Naive thymus-derived CD4-positive, alpha-beta T cell (primary cell): ENCODE results near the gene UMODL1. TPM values are rescaled to one million over a fixed set of nuclear protein-coding genes. Genes with fewer than 3 reads are reported as not detected.
A peak's percentile ranks its signal among the peaks of the same experiment; 100 is the strongest.

Experiments
- ATAC-seq: fragments of 150-1000 bp; cut with Tn5 transposase; 2 replicates; pipeline ENCODE4 v1.10.0; 2021; ENCODE audit warnings: mild to moderate bottlenecking, moderate library complexity
- CTCF ChIA-PET: fragments of 350-600 bp; sonication (Branson Sonifier 250); formaldehyde crosslinking; loops from one replicate; lab custom pipeline; 2021; ENCODE audit warnings: antibody characterized with exemption; lab: Charles Lee
- POLR2A ChIA-PET: fragments of 350-600 bp; sonication (Branson Sonifier 250); formaldehyde crosslinking; loops from one replicate; lab custom pipeline; 2021; ENCODE audit warnings: antibody characterized with exemption, inconsistent platforms; lab: Charles Lee
- DNase-seq, 9 donors: peaks; one replicate each; pipeline versions ENCODE4 v3.0.0 to v3.0.0-alpha.2; 2020 to 2022; ENCODE audit warnings: mixed read lengths in 1 of 9
- H3K27ac ChIP-seq: one replicate; pipeline ENCODE4 v1.7.0; 2013; ENCODE audit warnings: mild to moderate bottlenecking, low read depth, low read length, moderate library complexity
- H3K27me3 ChIP-seq, 2 donors: one replicate each; pipeline ENCODE4 v1.7.0; 2013; ENCODE audit warnings: low read length in 2 of 2, mild to moderate bottlenecking in 2 of 2, moderate library complexity in 2 of 2; ENCODE audit not compliant: control insufficient read depth in 2 of 2, insufficient read depth in 2 of 2
- H3K36me3 ChIP-seq, 3 experiments: 1 replicate in 2 of 3; 2 replicates in 1 of 3; pipeline ENCODE4 v1.7.0; 2013; ENCODE audit warnings: low read length in 3 of 3, mild to moderate bottlenecking in 3 of 3, moderate library complexity in 1 of 3; ENCODE audit not compliant: insufficient read depth in 3 of 3, control insufficient read depth in 2 of 3
- H3K4me1 ChIP-seq, 2 donors: one replicate each; pipeline ENCODE4 v1.7.0; 2013; ENCODE audit warnings: low read length in 2 of 2, mild to moderate bottlenecking in 2 of 2, moderate library complexity in 1 of 2; ENCODE audit not compliant: control insufficient read depth in 2 of 2, insufficient read depth in 2 of 2
- H3K4me3 ChIP-seq: 2 replicates; pipeline ENCODE4 v1.7.0; 2013; ENCODE audit warnings: mild to moderate bottlenecking, low read length
- H3K9me3 ChIP-seq, 3 experiments: 1 replicate in 2 of 3; 2 replicates in 1 of 3; pipeline ENCODE4 v1.7.0; 2013; ENCODE audit warnings: low read length in 3 of 3; ENCODE audit not compliant: control insufficient read depth in 2 of 3
- H3K27ac Mint-ChIP-seq, 9 donors: one replicate each; pipeline ENCODE4 v1.8.0; 2020 to 2022; ENCODE audit warnings: mixed read lengths in 9 of 9, mild to moderate bottlenecking in 8 of 9, moderate library complexity in 5 of 9, inconsistent platforms in 2 of 9
- H3K27me3 Mint-ChIP-seq, 5 donors: one replicate each; pipeline ENCODE4 v1.8.0; 2021 to 2022; ENCODE audit warnings: mixed read lengths in 5 of 5, mild to moderate bottlenecking in 1 of 5
- H3K36me3 Mint-ChIP-seq, 5 donors: one replicate each; pipeline ENCODE4 v1.8.0; 2020 to 2022; ENCODE audit warnings: mixed read lengths in 5 of 5, mild to moderate bottlenecking in 3 of 5, inconsistent platforms in 1 of 5
- H3K4me1 Mint-ChIP-seq, 7 donors: one replicate each; pipeline ENCODE4 v1.8.0; 2020 to 2022; ENCODE audit warnings: mixed read lengths in 7 of 7, mild to moderate bottlenecking in 3 of 7, inconsistent platforms in 1 of 7
- H3K4me3 Mint-ChIP-seq, 10 donors: one replicate each; pipeline ENCODE4 v1.8.0; 2020 to 2022; ENCODE audit warnings: mild to moderate bottlenecking in 10 of 10, mixed read lengths in 10 of 10, moderate library complexity in 6 of 10, inconsistent platforms in 2 of 10
- H3K9me3 Mint-ChIP-seq, 11 donors: one replicate each; pipeline ENCODE4 v1.8.0; 2020 to 2022; ENCODE audit warnings: mixed read lengths in 11 of 11, mild to moderate bottlenecking in 4 of 11, inconsistent platforms in 1 of 11, moderate library complexity in 1 of 11
- intact Hi-C, 2 donors: fragments of 100-400 bp; cut with micrococcal nuclease; formaldehyde crosslinking; loops; one replicate each; pipeline ENCODE4 v1.15.1; 2023
- polyA plus RNA-seq, 2 donors: library from polyadenylated mRNA; unstranded; fragments of 300-500 nt; fragmentation: Illumina TruSeq; gene quantifications; one replicate each; pipeline ENCODE4 v1.2.3, GENCODE V29; 2021
- total RNA-seq, 6 experiments: library from RNA in 5 of 6; stranded (reverse) in 5 of 6; gene quantifications; 1 replicate in 5 of 6; 2 replicates in 1 of 6; pipeline ENCODE4 v1.2.3 and lab custom pipeline; 2021 to 2026

The UMODL1 gene
- total and polyA plus RNA-seq, 7 experiments from 2014 or later, result 0.11 to 1.7 (median 0.66) TPM; not detected in 1

DNA sequence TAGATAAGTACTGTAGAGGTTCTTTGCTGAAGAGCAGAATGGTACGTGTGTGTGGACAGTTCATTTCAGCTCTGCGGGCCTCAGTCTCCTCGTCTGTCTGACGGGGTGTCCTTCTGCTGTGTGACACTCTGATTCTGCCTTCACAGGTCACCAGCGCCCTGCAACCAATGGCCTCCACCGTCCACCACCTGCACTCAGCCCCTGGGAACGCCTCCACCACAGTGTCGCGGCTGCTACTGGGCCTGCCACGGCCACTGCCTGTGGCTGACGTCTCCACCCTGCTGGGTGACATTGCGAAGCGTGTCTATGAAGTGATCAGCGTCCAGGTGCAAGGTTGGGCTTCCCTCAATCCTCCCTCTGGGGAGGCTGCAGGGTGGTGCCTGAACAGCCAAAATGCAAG lies 17.0 kb downstream of the UMODL1 start:
- H3K4me1 Mint-ChIP-seq, result peaks cover 9 to 50% (median 29%) of the 10 kb centered on the region in 7 donors
- Histone ChIP-seq H3K36me3 (no peaks in the 10 kb centered on the region), H3K27me3 (no peaks in the 10 kb centered on the region), H3K4me3 (no peak overlapping the region), H3K4me1 (peaks cover 9 to 11% of the 10 kb centered on the region in 2 donors), H3K9me3 (no peaks in the 10 kb centered on the region), H3K27ac (no peak overlapping the region)
- ChIA-PET POLR2A (no interaction called here), CTCF (no interaction called here)
- peaks cover 0 to 12% (median 0%) of the 10 kb centered on the region in 5 donors for H3K27me3 Mint-ChIP-seq
- intact Hi-C loops, result no loop called here
- H3K36me3 Mint-ChIP-seq, result no peaks in the 10 kb centered on the region
- DNase-seq (no peak), ATAC-seq (no peak)
- H3K9me3 Mint-ChIP-seq, result peaks cover 0 to 1% (median 0%) of the 10 kb centered on the region in 11 donors
- H3K4me3 Mint-ChIP-seq, result peak overlapping the region in 2 of 10 donors; percentile 23 to 68
- H3K27ac Mint-ChIP-seq, result peak overlapping the region in 3 of 9 donors; percentile 67 to 85 (median 84)

DNA sequence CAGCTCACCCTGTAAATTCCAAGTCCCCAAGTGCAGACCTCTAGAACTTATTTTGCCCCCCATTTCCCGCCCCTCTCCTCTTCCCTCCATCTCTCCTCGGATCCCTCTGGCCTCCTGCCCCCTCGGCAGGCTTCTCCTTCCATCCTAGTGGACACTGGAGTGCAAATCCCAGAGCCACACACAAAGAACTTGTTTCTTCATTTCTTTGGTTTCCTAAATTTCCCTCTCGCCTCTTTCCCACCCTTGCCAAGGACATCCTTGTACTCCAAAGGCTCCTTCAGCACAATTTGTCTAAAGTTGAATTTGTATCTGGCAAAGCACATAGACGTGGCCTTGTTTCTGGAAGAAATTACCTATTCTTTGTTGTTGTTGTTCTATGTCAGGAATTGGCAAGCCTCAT lies 17.5 kb downstream of the UMODL1 start:
- Histone ChIP-seq H3K4me3 (no peak overlapping the region), H3K27ac (peak overlapping the region; percentile 56), H3K27me3 (no peaks in the 10 kb centered on the region), H3K4me1 (peaks cover 9 to 11% of the 10 kb centered on the region in 2 donors), H3K36me3 (no peaks in the 10 kb centered on the region), H3K9me3 (no peaks in the 10 kb centered on the region)
- Mint-ChIP-seq H3K4me1 (peaks cover 9 to 50% (median 29%) of the 10 kb centered on the region in 7 donors), H3K4me3 (peak overlapping the region in 9 of 10 donors; percentile 17 to 82 (median 68)), H3K27ac (peak overlapping the region in 8 of 9 donors; percentile 26 to 95 (median 84)), H3K36me3 (no peaks in the 10 kb centered on the region), H3K9me3 (peaks cover 0 to 1% (median 0%) of the 10 kb centered on the region in 11 donors), H3K27me3 (peaks cover 0 to 12% (median 0%) of the 10 kb centered on the region in 5 donors)
- DNase-seq, result no peak
- POLR2A ChIA-PET, result no interaction called here
- intact Hi-C loops, result loop anchor here in 1 of 2 donors (1.0 kb wide), 1 partner anchor 26 kb away; no protein-coding TSS in a partner anchor
- ATAC-seq, result no peak
- CTCF ChIA-PET, result no interaction called here

DNA sequence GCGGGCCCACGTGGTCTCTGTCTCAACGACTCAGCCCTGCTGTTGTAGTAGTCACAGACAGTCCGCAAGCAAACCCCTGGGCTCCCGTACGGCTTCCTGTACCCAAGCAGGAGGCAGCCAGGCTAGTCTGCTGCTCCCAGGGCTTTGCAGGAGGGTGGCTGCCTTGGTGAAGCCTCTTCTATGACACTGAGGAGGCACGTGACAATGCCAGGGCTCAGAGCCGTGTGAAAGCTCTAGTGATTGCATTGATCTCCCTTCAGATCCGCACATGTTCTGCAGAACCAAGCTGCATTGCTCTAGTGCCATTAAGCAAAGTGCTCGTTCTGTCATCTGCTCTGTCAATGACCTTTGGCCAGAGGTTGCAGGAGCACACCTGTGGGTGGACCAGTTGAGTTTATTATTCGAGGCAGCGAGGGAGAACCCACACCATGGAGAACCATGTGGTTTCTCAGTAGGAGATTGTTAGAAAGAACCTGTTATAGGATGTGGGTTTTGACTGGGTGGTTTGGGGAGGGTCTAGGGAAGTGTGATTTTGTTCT lies 18.0 kb downstream of the UMODL1 start:
- ChIA-PET CTCF (interaction anchor here (1.5 kb wide), 1 partner anchor 19 kb away, joined by 3 read pairs; no protein-coding TSS in a partner anchor), POLR2A (no interaction called here)
- Histone ChIP-seq H3K4me1 (peaks cover 9 to 11% of the 10 kb centered on the region in 2 donors), H3K27ac (peak overlapping the region; percentile 56), H3K4me3 (no peak overlapping the region), H3K36me3 (no peaks in the 10 kb centered on the region), H3K9me3 (no peaks in the 10 kb centered on the region), H3K27me3 (no peaks in the 10 kb centered on the region)
- peaks cover 0 to 12% (median 0%) of the 10 kb centered on the region in 5 donors for H3K27me3 Mint-ChIP-seq
- ATAC-seq, result peak; percentile 60
- peaks cover 0 to 3% (median 0%) of the 10 kb centered on the region in 11 donors for H3K9me3 Mint-ChIP-seq
- H3K27ac Mint-ChIP-seq, result peak overlapping the region in 8 of 9 donors; percentile 26 to 95 (median 84)
- DNase-seq, result peak in 7 of 9 donors; percentile 20 to 73 (median 57)
- peak overlapping the region; percentile 17 to 82 (median 68) for H3K4me3 Mint-ChIP-seq
- no peaks in the 10 kb centered on the region for H3K36me3 Mint-ChIP-seq
- intact Hi-C loops, result loop anchor here in 1 of 2 donors (1.0 kb wide), 1 partner anchor 27 kb away; no protein-coding TSS in a partner anchor
- H3K4me1 Mint-ChIP-seq, result peaks cover 9 to 50% (median 29%) of the 10 kb centered on the region in 7 donors

DNA sequence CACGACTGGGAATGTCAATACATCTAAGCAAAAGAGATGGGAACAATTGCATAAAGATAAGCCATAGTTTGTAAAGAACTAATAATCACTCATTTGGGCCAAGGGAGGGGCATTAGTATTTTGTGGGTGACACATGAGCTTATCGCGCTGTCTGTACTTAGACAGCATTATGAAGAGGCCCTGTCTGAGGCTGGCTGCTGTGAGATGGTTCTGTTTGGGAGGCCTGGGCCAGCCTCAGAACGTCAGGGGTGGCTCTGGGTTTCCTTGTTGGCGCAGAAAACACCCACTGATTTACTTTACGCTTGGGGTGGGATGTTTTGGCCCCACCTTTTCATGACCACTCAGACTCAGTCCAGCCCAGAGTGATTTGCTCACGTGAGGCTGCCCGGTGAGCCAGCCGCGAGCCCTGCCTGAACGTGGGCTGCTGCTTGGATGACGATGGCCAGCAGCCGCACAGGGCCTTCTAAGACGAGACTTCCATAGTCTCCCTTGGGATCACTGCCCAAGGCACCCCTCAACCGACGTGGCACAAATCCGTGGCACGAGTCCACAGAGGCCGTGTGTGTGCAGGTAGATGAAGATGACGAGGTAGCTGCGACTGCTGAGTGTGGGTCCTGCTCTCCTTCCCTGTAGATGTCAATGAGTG lies 18.7 kb downstream of the UMODL1 start:
- Mint-ChIP-seq H3K9me3 (peaks cover 0 to 7% (median 0%) of the 10 kb centered on the region in 11 donors), H3K27me3 (peaks cover 0 to 12% (median 0%) of the 10 kb centered on the region in 5 donors), H3K36me3 (no peaks in the 10 kb centered on the region), H3K4me3 (peak overlapping the region in 9 of 10 donors; percentile 58 to 82 (median 68)), H3K4me1 (peaks cover 9 to 50% (median 29%) of the 10 kb centered on the region in 7 donors), H3K27ac (peak overlapping the region in 7 of 9 donors; percentile 60 to 95 (median 85))
- no peak overlapping the region for H3K4me3 ChIP-seq
- H3K4me1 ChIP-seq, result peaks cover 9 to 11% of the 10 kb centered on the region in 2 donors
- ATAC-seq (no peak), DNase-seq (no peak)
- CTCF ChIA-PET, result interaction anchor here (0.6 to 1.5 kb wide), 3 partner anchors 17 to 273 kb away, joined by 3 to 4 read pairs (median 3); no protein-coding TSS in a partner anchor
- H3K9me3 ChIP-seq, result no peaks in the 10 kb centered on the region
- POLR2A ChIA-PET, result no interaction called here
- no peaks in the 10 kb centered on the region for H3K27me3 ChIP-seq
- no peak overlapping the region for H3K27ac ChIP-seq
- H3K36me3 ChIP-seq, result no peaks in the 10 kb centered on the region
- intact Hi-C loops, result loop anchor here in 1 of 2 donors (1.0 kb wide), 1 partner anchor 27 kb away; no protein-coding TSS in a partner anchor

DNA sequence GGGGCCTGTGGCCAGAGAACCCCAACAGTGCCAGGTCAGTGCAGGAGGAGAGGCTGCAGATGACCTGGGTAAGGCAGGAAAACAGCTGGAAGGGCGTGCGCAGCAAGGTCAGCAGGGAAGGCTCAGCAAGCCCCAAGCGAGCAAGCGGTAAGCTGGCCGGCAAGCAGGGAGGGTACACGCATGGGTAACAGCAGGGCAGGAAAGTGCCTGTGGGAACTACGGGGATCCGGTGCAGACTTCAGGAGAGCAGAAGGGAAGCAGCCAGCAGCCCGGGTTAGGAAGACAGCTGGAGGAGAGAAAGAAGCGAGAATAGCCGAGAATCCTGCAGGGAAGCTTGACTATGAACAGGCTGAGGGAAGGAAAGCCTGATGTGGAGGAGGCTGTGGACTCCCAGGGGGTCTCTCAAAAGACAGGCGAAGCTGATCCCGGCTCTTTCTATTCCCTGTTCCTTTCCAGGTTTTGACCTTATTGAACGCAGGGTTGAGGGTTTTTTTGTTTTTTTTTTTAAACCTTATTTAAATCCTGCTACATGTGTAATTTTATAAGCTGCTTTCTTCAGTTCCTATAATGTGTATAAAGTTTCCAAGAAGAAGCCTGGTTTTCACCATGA lies 20.9 kb downstream of the UMODL1 start:
- POLR2A ChIA-PET, result interaction anchor here (0.7 kb wide), 1 partner anchor 212 kb away, joined by 4 read pairs; no protein-coding TSS in a partner anchor
- peaks cover 9 to 48% (median 29%) of the 10 kb centered on the region in 7 donors for H3K4me1 Mint-ChIP-seq
- Histone ChIP-seq H3K36me3 (no peaks in the 10 kb centered on the region), H3K9me3 (no peaks in the 10 kb centered on the region), H3K4me3 (no peak overlapping the region), H3K27ac (no peak overlapping the region), H3K4me1 (peaks cover 9 to 11% of the 10 kb centered on the region in 2 donors), H3K27me3 (no peaks in the 10 kb centered on the region)
- DNase-seq, result no peak
- H3K27ac Mint-ChIP-seq, result peak overlapping the region in 2 of 9 donors; percentile 17 to 35
- peaks cover 0 to 12% (median 4%) of the 10 kb centered on the region in 11 donors for H3K9me3 Mint-ChIP-seq
- intact Hi-C loops, result no loop called here
- peaks cover 0 to 5% (median 0%) of the 10 kb centered on the region in 5 donors for H3K36me3 Mint-ChIP-seq
- H3K27me3 Mint-ChIP-seq, result peaks cover 0 to 12% (median 0%) of the 10 kb centered on the region in 5 donors
- ATAC-seq, result no peak
- CTCF ChIA-PET, result interaction anchor here (1.6 kb wide), 1 partner anchor 26 kb away, joined by 6 read pairs; no protein-coding TSS in a partner anchor
- H3K4me3 Mint-ChIP-seq, result no peak overlapping the region

DNA sequence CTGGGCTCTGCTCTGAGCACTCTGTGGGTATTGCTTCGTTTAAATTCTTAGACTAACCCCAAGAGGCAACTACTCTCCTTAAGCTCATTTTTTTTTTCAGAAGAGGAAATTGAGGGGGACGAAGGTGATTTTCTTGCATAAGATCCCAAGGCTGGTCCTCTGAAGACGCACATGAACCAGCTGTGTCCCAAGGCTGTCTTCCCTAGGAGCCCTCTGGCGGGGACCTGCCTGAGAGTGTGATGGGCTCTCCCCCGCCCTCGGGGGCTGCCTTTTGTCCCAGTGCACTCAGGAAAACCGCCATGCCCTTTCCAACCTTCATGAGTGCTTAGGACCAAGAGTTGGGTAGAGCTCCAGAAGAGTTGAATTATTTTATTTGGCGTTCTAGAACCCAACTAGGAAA lies 21.7 kb downstream of the UMODL1 start:
- H3K4me3 ChIP-seq, result no peak overlapping the region
- H3K27ac ChIP-seq, result no peak overlapping the region
- CTCF ChIA-PET, result interaction anchor here (0.5 to 1.6 kb wide), 2 partner anchors 16 to 25 kb away, joined by 3 to 6 read pairs; no protein-coding TSS in a partner anchor
- DNase-seq, result no peak
- Mint-ChIP-seq H3K4me3 (no peak overlapping the region), H3K4me1 (peaks cover 9 to 43% (median 28%) of the 10 kb centered on the region in 7 donors), H3K9me3 (peaks cover 0 to 12% (median 4%) of the 10 kb centered on the region in 11 donors), H3K27ac (no peak overlapping the region), H3K36me3 (peaks cover 0 to 5% (median 0%) of the 10 kb centered on the region in 5 donors), H3K27me3 (peaks cover 0 to 16% (median 0%) of the 10 kb centered on the region in 5 donors)
- no peaks in the 10 kb centered on the region for H3K27me3 ChIP-seq
- intact Hi-C loops, result no loop called here
- H3K9me3 ChIP-seq, result no peaks in the 10 kb centered on the region
- ATAC-seq, result no peak
- no peaks in the 10 kb centered on the region for H3K36me3 ChIP-seq
- POLR2A ChIA-PET, result interaction anchor here (0.7 kb wide), 1 partner anchor 213 kb away, joined by 4 read pairs; no protein-coding TSS in a partner anchor
- H3K4me1 ChIP-seq, result peaks cover 9 to 11% of the 10 kb centered on the region in 2 donors
